K562 (cell line): ENCODE data around the gene SLC12A4. TPM values are rescaled to one million over a fixed set of nuclear protein-coding genes. Genes with fewer than 3 reads are reported as not detected.

Experiments
- FUS ChIP-seq: fragments of 200-400 bp; formaldehyde crosslinking; optimal IDR thresholded peaks from 2 replicates; pipeline ENCODE3; 2017; ENCODE audit warnings: low read depth, low read length
- GTF2E2 ChIP-seq: fragments of 200-800 bp; sonication (Bioruptor generic); IDR thresholded peaks from 2 replicates; pipeline ENCODE4 v1.6.1; 2016; ENCODE audit warnings: missing genetic modification characterization, missing compliant biosample characterization
- NUFIP1 ChIP-seq: fragments of 450-650 bp; IDR thresholded peaks from 2 replicates; pipeline ENCODE4 v1.6.1; 2018; ENCODE audit not compliant: partially characterized antibody
- PHF8 ChIP-seq: fragments of 200-600 bp; sonication (generic); IDR thresholded peaks from 2 replicates; pipeline ENCODE4 v1.6.1; 2012; ENCODE audit warnings: mixed run types, mild to moderate bottlenecking, inconsistent platforms, low read length, moderate library complexity, borderline replicate concordance
- SREBF1 ChIP-seq: fragments of 150-350 bp; IDR thresholded peaks from 2 replicates; pipeline ENCODE4 v1.6.1; 2014; ENCODE audit warnings: antibody characterized with exemption, low read depth, low read length, borderline replicate concordance
- TGIF2 ChIP-seq: sonication (generic); formaldehyde crosslinking; IDR thresholded peaks from 2 replicates; pipeline ENCODE4 v1.8.1; 2022; ENCODE audit warnings: mild to moderate bottlenecking, missing genetic modification reagents, moderate library complexity
- XRCC4 ChIP-seq: IDR thresholded peaks from one replicate; pipeline ENCODE4 v1.6.1; 2011; ENCODE audit not compliant: insufficient read depth, insufficient read length; ENCODE audit errors: extremely low read depth
- ZNF133 ChIP-seq: fragments of 250-450 bp; sonication (Bioruptor Pico); IDR thresholded peaks from 2 replicates; pipeline ENCODE4 v1.4.0; 2020; ENCODE audit warnings: mild to moderate bottlenecking
- polyA plus RNA-seq, 8 experiments: library from polyadenylated mRNA; depleted of rRNA in 4 of 8; stranded (reverse) in 5 of 8; unstranded in 3 of 8; fragments of >200 nt; fragmentation: Nextera tagmentation in 2 of 8; fragmentation: Illumina TruSeq in 1 of 8; extraction: Ambion mirVana in 2 of 8; extraction: Trizol in 1 of 8; gene quantifications; 2 replicates each; pipeline versions ENCODE4 v1.2.1 to v1.2.3, GENCODE V29; 2011 to 2014; ENCODE audit warnings: inconsistent platforms in 1 of 8, missing spikeins in 1 of 8
- total RNA-seq, 7 experiments: library from RNA; depleted of rRNA in 6 of 7; stranded (reverse); fragments of >200 nt in 6 of 7; fragmentation: Illumina TruSeq in 2 of 7; extraction: Trizol in 2 of 7; gene quantifications; 2 replicates each; pipeline versions ENCODE4 v1.2.1 to v1.2.3, GENCODE V29; 2011 to 2021; ENCODE audit warnings: low replicate concordance in 1 of 7
- TF ChIP-seq, protein P1 (sequence below): fragments of 450-650 bp; IDR thresholded peaks from 2 replicates; pipeline ENCODE4 v1.6.1; 2016; ENCODE audit warnings: mild to moderate bottlenecking, moderate library complexity

Gene SLC12A4
- total and polyA plus RNA-seq, 9 of the 15 experiments (the other 6 are each of a cell fraction or from before 2014, with no cell fraction given) = 0.75 to 43.5 (median 15.0) TPM

DNA sequence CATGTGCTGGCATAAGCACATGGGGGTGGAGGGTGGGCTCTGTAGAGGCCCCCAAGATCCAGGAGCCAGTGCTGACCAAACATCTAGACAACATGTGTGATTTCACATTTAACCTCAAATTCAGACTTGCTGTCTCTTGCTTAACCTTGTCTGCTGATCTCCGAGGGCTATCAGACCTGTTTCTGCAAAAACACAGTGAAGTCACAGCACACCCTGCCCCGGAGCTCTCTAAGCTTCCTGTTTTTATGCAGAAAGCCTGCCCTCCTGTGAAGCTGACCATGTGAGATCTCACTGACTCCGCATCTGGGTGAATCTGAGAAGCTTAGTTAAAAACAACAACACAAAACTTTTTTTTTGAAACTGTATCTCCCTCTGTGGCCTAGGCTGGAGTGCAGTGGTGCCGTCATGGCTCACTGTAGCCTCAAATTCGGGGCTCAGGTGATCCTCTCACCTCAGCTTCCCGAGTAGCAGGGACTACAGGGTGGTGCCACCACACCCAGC is 37.4 kb upstream of the SLC12A4 start (continued):
- TF ChIP-seq, protein P1, sequence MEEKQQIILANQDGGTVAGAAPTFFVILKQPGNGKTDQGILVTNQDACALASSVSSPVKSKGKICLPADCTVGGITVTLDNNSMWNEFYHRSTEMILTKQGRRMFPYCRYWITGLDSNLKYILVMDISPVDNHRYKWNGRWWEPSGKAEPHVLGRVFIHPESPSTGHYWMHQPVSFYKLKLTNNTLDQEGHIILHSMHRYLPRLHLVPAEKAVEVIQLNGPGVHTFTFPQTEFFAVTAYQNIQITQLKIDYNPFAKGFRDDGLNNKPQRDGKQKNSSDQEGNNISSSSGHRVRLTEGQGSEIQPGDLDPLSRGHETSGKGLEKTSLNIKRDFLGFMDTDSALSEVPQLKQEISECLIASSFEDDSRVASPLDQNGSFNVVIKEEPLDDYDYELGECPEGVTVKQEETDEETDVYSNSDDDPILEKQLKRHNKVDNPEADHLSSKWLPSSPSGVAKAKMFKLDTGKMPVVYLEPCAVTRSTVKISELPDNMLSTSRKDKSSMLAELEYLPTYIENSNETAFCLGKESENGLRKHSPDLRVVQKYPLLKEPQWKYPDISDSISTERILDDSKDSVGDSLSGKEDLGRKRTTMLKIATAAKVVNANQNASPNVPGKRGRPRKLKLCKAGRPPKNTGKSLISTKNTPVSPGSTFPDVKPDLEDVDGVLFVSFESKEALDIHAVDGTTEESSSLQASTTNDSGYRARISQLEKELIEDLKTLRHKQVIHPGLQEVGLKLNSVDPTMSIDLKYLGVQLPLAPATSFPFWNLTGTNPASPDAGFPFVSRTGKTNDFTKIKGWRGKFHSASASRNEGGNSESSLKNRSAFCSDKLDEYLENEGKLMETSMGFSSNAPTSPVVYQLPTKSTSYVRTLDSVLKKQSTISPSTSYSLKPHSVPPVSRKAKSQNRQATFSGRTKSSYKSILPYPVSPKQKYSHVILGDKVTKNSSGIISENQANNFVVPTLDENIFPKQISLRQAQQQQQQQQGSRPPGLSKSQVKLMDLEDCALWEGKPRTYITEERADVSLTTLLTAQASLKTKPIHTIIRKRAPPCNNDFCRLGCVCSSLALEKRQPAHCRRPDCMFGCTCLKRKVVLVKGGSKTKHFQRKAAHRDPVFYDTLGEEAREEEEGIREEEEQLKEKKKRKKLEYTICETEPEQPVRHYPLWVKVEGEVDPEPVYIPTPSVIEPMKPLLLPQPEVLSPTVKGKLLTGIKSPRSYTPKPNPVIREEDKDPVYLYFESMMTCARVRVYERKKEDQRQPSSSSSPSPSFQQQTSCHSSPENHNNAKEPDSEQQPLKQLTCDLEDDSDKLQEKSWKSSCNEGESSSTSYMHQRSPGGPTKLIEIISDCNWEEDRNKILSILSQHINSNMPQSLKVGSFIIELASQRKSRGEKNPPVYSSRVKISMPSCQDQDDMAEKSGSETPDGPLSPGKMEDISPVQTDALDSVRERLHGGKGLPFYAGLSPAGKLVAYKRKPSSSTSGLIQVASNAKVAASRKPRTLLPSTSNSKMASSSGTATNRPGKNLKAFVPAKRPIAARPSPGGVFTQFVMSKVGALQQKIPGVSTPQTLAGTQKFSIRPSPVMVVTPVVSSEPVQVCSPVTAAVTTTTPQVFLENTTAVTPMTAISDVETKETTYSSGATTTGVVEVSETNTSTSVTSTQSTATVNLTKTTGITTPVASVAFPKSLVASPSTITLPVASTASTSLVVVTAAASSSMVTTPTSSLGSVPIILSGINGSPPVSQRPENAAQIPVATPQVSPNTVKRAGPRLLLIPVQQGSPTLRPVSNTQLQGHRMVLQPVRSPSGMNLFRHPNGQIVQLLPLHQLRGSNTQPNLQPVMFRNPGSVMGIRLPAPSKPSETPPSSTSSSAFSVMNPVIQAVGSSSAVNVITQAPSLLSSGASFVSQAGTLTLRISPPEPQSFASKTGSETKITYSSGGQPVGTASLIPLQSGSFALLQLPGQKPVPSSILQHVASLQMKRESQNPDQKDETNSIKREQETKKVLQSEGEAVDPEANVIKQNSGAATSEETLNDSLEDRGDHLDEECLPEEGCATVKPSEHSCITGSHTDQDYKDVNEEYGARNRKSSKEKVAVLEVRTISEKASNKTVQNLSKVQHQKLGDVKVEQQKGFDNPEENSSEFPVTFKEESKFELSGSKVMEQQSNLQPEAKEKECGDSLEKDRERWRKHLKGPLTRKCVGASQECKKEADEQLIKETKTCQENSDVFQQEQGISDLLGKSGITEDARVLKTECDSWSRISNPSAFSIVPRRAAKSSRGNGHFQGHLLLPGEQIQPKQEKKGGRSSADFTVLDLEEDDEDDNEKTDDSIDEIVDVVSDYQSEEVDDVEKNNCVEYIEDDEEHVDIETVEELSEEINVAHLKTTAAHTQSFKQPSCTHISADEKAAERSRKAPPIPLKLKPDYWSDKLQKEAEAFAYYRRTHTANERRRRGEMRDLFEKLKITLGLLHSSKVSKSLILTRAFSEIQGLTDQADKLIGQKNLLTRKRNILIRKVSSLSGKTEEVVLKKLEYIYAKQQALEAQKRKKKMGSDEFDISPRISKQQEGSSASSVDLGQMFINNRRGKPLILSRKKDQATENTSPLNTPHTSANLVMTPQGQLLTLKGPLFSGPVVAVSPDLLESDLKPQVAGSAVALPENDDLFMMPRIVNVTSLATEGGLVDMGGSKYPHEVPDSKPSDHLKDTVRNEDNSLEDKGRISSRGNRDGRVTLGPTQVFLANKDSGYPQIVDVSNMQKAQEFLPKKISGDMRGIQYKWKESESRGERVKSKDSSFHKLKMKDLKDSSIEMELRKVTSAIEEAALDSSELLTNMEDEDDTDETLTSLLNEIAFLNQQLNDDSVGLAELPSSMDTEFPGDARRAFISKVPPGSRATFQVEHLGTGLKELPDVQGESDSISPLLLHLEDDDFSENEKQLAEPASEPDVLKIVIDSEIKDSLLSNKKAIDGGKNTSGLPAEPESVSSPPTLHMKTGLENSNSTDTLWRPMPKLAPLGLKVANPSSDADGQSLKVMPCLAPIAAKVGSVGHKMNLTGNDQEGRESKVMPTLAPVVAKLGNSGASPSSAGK = no peak
- TF ChIP-seq FUS = no peak
- TF ChIP-seq PHF8 = no peak
- no peak for TF ChIP-seq XRCC4
- no peak for TF ChIP-seq ZNF133
- TF ChIP-seq SREBF1 = no peak
- no peak for TF ChIP-seq NUFIP1
- no peak for TF ChIP-seq GTF2E2 (tag)
- TF ChIP-seq TGIF2 (CRISPR knock-in tag) = no peak
